CD4-positive, alpha-beta T cell treated with Interleukin-12 subunit alpha and Interleukin-12 subunit beta, for 1 hour (primary cell): Measurements from ENCODE around the gene PRXL2C.

Source experiments
- DNase-seq: peaks from one replicate; pipeline ENCODE4 v3.0.0-alpha.2; 2020

Gene PRXL2C

DNA sequence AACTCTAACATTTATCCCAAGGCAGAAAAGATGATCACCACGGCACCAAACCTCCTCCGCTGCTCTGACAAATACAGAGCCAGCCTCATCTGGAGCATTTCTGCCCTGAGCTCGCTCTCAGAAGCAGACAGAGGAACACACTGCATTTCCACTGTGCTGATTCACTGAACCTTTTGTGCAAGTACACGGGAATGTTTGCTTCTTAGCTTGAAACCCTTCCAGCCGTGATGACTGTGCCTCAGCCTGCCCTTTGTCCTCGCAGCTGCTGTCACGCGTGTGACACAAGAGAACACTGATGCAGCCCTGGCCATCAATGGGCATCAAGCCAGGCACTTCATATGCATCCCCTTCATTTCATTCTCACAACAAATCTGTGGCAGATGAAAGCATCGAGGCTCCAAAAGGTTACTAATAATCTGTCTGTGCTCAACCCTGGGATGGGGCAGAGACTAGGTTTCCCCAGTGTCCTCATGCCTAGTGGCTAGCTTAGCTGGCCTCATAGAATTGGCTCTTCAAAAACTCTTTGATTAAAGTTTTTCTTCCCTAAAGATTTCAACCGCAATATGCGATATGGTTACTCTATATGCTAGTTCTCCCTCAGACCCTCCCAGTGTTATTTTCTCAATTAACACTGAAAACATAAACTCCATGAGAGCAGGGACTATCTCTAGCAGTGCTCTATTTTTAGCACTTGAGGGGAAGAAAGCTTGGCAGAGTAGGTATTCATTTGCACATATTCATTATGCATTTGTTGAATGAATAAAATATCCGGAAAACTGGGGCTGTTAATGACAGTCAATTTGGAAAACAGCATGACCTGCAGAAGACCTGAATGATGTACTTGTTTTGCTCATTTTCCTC is 42.8 kb downstream of the PRXL2C start:
- no peak for DNase-seq

DNA sequence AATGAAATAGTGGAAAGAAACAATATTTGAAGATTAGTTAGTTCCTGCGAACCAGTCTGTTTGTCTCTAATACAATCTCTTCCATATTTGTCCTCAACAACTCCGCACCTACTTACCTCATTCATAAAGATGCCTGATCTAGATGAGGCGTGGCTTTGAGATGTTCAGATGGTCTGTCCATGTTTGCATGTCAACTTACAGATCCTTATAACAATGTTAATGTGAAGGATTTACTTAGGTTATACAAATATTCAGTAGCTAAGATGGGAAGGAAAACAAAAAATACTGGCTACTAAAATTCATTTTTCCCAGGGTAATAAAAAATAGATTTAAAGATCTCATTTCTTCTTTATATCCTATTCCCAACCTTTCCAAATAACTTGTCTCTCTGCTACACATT is 43.8 kb downstream of the PRXL2C start:
- no peak for DNase-seq

DNA sequence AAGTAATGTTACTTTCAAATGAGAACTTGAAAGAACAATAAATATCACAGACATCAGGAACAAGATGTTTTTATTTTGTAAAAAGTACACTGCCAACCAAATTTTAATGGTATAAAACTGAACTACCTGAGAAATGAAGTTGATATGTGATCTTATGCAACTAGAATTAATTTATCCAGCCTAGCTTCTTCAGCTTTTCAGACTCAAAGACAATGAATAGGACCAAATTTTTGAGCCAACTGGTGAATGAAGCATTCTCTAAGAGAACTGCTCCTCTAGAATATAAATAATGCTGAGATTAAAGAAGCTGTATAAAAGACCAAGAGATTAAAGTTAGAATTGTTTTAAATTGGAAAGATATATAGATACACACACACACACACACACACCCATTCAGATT is 45.4 kb downstream of the PRXL2C start:
- no peak for DNase-seq

DNA sequence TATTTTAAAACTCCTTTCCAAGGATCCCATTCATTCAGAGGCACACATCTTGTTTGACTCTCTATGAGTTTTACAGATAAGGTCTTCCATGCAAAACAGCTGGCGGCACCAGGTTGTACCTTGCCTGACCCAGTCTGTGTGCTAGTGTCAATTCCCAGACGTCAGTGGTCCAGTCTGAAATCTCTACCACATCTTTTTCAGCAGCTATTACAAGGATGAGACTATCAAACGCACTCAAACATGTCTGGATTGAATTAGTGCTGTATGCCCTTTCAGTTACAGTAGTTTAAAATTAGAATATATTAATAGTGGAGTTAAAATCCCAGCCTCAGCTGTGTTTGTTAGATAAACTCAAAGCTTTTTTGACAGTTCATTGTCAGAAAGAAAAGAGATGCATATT is 47.1 kb downstream of the PRXL2C start:
- no peak for DNase-seq

DNA sequence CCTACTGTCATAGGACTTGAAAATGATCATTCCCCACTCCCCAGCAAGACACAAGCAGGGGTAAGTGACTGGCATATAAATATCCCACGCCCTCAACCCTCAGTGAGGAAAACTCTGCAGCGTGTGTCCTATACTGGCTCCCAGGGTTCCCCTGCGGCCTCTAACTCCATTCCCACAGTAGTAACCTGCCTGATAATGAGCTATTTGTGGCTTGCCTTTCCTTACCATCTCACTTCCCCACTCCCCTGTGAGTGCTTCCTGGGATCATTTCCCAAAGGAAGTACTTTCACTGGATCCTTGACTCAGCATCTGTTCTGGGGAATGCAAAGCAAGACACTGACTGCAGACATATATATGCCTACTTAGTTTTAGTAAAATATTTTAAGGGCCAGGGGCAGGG is 49.8 kb downstream of the PRXL2C start:
- DNase-seq, result no peak

DNA sequence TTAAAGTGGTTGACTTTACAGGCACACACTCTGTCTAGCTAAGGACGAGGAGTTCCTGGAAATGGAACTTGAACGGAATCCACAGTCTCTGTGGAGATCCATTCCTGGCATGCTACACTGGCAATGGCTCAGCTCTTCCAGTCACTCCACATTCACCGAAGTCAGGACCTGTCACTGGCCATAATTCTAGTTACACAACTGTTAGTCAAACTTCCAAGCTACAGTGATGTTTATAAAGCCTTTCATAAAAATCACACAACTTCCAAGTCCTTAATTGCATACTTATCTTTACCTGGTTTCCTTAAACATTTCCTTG is 51.2 kb downstream of the PRXL2C start:
- DNase-seq, result no peak

DNA sequence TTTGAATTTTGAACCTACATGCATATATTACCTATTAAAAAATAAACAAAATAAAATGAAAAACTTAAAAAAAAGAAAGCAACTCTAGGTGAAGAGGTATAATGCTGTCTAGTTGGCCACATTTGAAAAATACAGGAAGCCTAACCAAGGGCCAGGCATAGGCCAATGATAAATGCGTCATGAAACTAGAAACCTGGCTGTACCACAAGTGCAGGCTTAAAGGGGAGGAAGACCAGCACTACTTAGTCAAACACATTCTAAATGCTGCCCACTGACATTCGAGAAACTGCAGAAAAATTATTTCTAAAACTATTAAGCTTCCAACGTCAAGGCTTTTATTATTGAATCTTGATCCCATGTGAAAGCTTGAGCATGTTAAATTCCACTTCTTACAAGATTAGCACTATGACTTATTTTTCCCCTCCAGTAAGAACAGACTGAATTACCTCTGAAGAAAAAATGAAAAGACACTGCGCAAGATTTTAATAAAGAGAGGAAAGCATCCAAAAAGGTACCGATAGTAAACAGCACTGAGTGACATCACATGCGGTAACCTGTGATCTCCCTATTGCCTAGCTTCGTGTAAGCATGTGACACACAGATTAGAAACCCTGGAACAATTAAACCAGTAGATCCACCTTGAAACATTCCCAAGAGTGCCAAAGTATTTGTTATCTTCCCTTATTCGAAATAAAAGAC is 51.7 kb downstream of the PRXL2C start:
- DNase-seq, result no peak

DNA sequence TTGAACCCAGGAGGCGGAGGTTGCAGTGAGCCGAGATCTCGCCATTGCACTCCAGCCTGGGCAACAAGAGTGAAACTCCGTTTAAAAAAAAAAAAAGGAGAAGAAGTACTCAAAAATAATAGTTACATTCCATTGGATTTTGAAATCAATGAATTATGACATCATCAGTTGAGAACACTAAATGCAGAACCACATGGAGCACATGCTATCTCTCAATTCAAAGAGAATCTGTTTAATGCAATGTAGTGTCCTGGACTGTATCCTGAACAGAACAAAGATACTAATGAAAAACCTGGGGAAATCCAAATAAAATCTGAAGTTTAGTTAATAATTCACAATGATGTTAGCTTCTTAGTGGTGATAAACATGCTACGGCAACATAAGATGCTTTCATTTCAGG is 55.8 kb downstream of the PRXL2C start:
- no peak for DNase-seq

DNA sequence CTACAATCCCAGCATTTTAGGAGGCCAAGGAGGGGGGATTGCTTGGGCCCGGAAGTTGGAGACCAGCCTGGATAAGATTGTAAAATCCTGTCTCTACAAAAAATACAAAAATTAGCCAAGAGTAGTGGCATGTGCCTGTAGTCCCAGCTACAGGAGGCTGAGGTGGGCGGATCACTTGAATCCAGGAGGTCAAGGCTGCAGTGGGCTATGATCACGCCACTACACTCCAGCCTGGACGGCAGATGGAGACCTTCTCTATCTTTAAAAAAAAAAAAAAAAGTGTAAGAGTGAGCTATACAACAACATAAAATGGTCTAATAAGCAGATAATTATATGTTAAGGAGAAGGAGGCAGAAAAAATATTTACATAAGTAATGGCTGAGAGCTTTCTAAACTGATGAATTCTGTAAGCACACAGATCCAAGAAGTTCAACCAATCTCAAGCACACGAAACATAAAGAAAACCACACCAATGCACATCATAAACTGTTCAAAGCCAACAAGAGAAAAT is 58.5 kb downstream of the PRXL2C start:
- no peak for DNase-seq
